H1 (cell line): ENCODE data around the gene STXBP6. TPM values are rescaled to one million over a fixed set of nuclear protein-coding genes. Genes with fewer than 3 reads are reported as not detected.

Experiments used
- CTCF ChIA-PET: fragments of 300-600 bp; sonication (Branson Sonifier 250); formaldehyde crosslinking; loops from one replicate; lab custom pipeline; 2021; ENCODE audit not compliant: partially characterized antibody; lab: Charles Lee
- POLR2A ChIA-PET: fragments of 300-600 bp; sonication (Branson Sonifier 250); formaldehyde crosslinking; loops from one replicate; lab custom pipeline; 2021; ENCODE audit warnings: inconsistent platforms; ENCODE audit not compliant: partially characterized antibody; lab: Charles Lee
- DNase-seq, 2 experiments: peaks; one replicate each; pipeline versions ENCODE4 v3.0.0 to v3.0.0-alpha.2; 2010 to 2022; ENCODE audit warnings: low spot score in 2 of 2, low read depth in 1 of 2, mixed read lengths in 1 of 2
- FAIRE-seq: peaks from 2 replicates; lab custom pipeline; 2011; peaks lifted over from hg19 to GRCh38; lab: Jason Lieb, UNC
- H2AFZ ChIP-seq: 2 replicates; pipeline ENCODE4 v1.8.1; 2012; ENCODE audit warnings: low read length, inconsistent platforms
- H2AK5ac ChIP-seq: 2 replicates; pipeline ENCODE4 v1.6.1; 2013; ENCODE audit warnings: low read depth, low read length
- H2BK120ac ChIP-seq: replicated peaks from 2 replicates; pipeline ENCODE3; 2013; ENCODE audit warnings: low read depth, low read length, inconsistent platforms
- H2BK12ac ChIP-seq: 2 replicates; pipeline ENCODE4 v1.6.1; 2013; ENCODE audit warnings: low read depth, low read length
- H2BK15ac ChIP-seq: 2 replicates; pipeline ENCODE4 v1.6.1; 2013; ENCODE audit warnings: low read length
- H2BK20ac ChIP-seq: 2 replicates; pipeline ENCODE4 v1.6.1; 2013; ENCODE audit warnings: low read length
- H2BK5ac ChIP-seq: 2 replicates; pipeline ENCODE4 v1.6.1; 2013; ENCODE audit warnings: low read depth, low read length
- H3K14ac ChIP-seq: 2 replicates; pipeline ENCODE4 v1.6.1; 2013; ENCODE audit warnings: inconsistent platforms; ENCODE audit not compliant: insufficient read length
- H3K18ac ChIP-seq: 2 replicates; pipeline ENCODE4 v1.6.1; 2013; ENCODE audit warnings: low read length; ENCODE audit errors: extremely low read depth
- H3K23ac ChIP-seq: 2 replicates; pipeline ENCODE4 v1.6.1; 2013; ENCODE audit warnings: inconsistent platforms; ENCODE audit not compliant: insufficient read length
- H3K23me2 ChIP-seq: 2 replicates; pipeline ENCODE4 v1.6.1; 2013; ENCODE audit warnings: low read depth, low read length
- H3K27ac ChIP-seq: 2 replicates; pipeline ENCODE4 v1.6.1; 2011; ENCODE audit warnings: low read depth, low read length, inconsistent platforms
- H3K27me3 ChIP-seq, 4 experiments: replicated peaks in 1 of 4; 1 replicate in 1 of 4; 2 replicates in 3 of 4; pipeline versions ENCODE4 v1.6.1 to v1.8.1; 2011 to 2013; ENCODE audit warnings: low read length in 3 of 4, mild to moderate bottlenecking in 3 of 4, inconsistent platforms in 2 of 4, mixed read lengths in 2 of 4, moderate library complexity in 1 of 4; ENCODE audit not compliant: control insufficient read depth in 3 of 4, insufficient read depth in 3 of 4; ENCODE audit errors: extremely low read depth in 1 of 4
- H3K36me3 ChIP-seq, 4 experiments: 2 replicates each; pipeline versions ENCODE4 v1.6.1 to v1.8.1; 2011 to 2013; ENCODE audit warnings: mild to moderate bottlenecking in 4 of 4, low read length in 3 of 4, moderate library complexity in 2 of 4, control low read depth in 1 of 4, inconsistent platforms in 1 of 4; ENCODE audit not compliant: insufficient read depth in 4 of 4, control insufficient read depth in 2 of 4
- H3K4ac ChIP-seq: replicated peaks from 2 replicates; pipeline ENCODE3; 2013; ENCODE audit warnings: low read length, low read depth, mixed read lengths, inconsistent platforms; ENCODE audit not compliant: insufficient read length
- H3K4me1 ChIP-seq, 4 experiments: replicated peaks in 1 of 4; 1 replicate in 1 of 4; 2 replicates in 3 of 4; pipeline versions ENCODE4 v1.6.1 to v1.8.1; 2011 to 2013; ENCODE audit warnings: low read length in 3 of 4, inconsistent platforms in 2 of 4, mixed read lengths in 1 of 4; ENCODE audit not compliant: insufficient read depth in 4 of 4, control insufficient read depth in 3 of 4
- H3K4me2 ChIP-seq, 2 experiments: 2 replicates each; pipeline versions ENCODE4 v1.6.1 to v1.8.1; 2011 to 2013; ENCODE audit warnings: low read depth in 2 of 2, low read length in 2 of 2, control low read depth in 1 of 2, inconsistent platforms in 1 of 2, mild to moderate bottlenecking in 1 of 2; ENCODE audit not compliant: insufficient read depth in 1 of 2
- H3K4me3 ChIP-seq, 4 experiments: fragments of 200-600, 300-600 bp in 1 of 4; sonication (generic), shearing (Covaris generic), sonication (Bioruptor Twin) in 1 of 4; 2 replicates each; pipeline versions ENCODE4 v1.5.1 to v1.8.1; 2011 to 2016; ENCODE audit warnings: low read length in 4 of 4, low read depth in 3 of 4, control low read depth in 2 of 4, inconsistent platforms in 2 of 4, mild to moderate bottlenecking in 2 of 4, mixed read lengths in 1 of 4, moderate library complexity in 1 of 4; ENCODE audit not compliant: insufficient read depth in 2 of 4; ENCODE audit errors: extremely low read depth in 1 of 4
- H3K56ac ChIP-seq: replicated peaks from 2 replicates; pipeline ENCODE3; 2013; ENCODE audit warnings: low read depth, mild to moderate bottlenecking, mixed read lengths, low read length, inconsistent platforms; ENCODE audit not compliant: insufficient read length
- H3K79me1 ChIP-seq: 2 replicates; pipeline ENCODE4 v1.6.1; 2013; ENCODE audit warnings: low read depth, low read length, control low read depth
- H3K79me2 ChIP-seq, 2 experiments: 2 replicates each; pipeline versions ENCODE4 v1.6.1 to v1.8.1; 2012 to 2013; ENCODE audit warnings: low read length in 2 of 2, mild to moderate bottlenecking in 2 of 2, inconsistent platforms in 1 of 2; ENCODE audit not compliant: insufficient read depth in 2 of 2, control insufficient read depth in 1 of 2
- H3K9ac ChIP-seq, 4 experiments: replicated peaks in 1 of 4; 1 replicate in 1 of 4; 2 replicates in 3 of 4; pipeline versions ENCODE4 v1.6.1 to v1.8.1; 2011 to 2013; ENCODE audit warnings: low read depth in 3 of 4, low read length in 3 of 4, control low read depth in 2 of 4, mild to moderate bottlenecking in 2 of 4, moderate library complexity in 2 of 4, inconsistent platforms in 1 of 4; ENCODE audit errors: extremely low read depth in 1 of 4
- H3K9me3 ChIP-seq, 2 experiments: 2 replicates each; pipeline versions ENCODE4 v1.6.1 to v1.8.1; 2012 to 2013; ENCODE audit warnings: mild to moderate bottlenecking in 2 of 2, moderate library complexity in 2 of 2, control low read depth in 1 of 2, inconsistent platforms in 1 of 2, low read depth in 1 of 2, low read length in 1 of 2, mixed read lengths in 1 of 2; ENCODE audit not compliant: insufficient read depth in 2 of 2
- H4K20me1 ChIP-seq, 2 experiments: replicated peaks in 1 of 2; 2 replicates each; pipeline versions ENCODE3 to v1.8.1; 2011 to 2013; ENCODE audit warnings: inconsistent platforms in 2 of 2, low read length in 2 of 2, mild to moderate bottlenecking in 1 of 2; ENCODE audit not compliant: insufficient read depth in 2 of 2, control insufficient read depth in 1 of 2
- H4K5ac ChIP-seq: 2 replicates; pipeline ENCODE4 v1.6.1; 2013; ENCODE audit warnings: low read length, low read depth, mixed read lengths, inconsistent platforms; ENCODE audit not compliant: insufficient read length
- H4K8ac ChIP-seq: 2 replicates; pipeline ENCODE4 v1.8.0; 2013; ENCODE audit warnings: mild to moderate bottlenecking, moderate library complexity, low read length, inconsistent platforms; ENCODE audit not compliant: insufficient read depth; ENCODE audit errors: extremely low read depth
- H4K91ac ChIP-seq: replicated peaks from 2 replicates; pipeline ENCODE3; 2013; ENCODE audit warnings: low read length, mixed read lengths, inconsistent platforms; ENCODE audit not compliant: insufficient read length
- BACH1 ChIP-seq: IDR thresholded peaks from 2 replicates; pipeline ENCODE4 v1.6.1; 2012; ENCODE audit warnings: low read length, improper control_type of control experiment
- EGR1 ChIP-seq: IDR thresholded peaks from 2 replicates; pipeline ENCODE4 v1.6.1; 2011; ENCODE audit warnings: low read depth, low read length, borderline replicate concordance
- EP300 ChIP-seq, 2 experiments: IDR thresholded peaks; 1 replicate in 1 of 2; 2 replicates in 1 of 2; pipeline ENCODE4 v1.6.1; 2011 to 2012; ENCODE audit warnings: low read depth in 2 of 2, low read length in 2 of 2, mild to moderate bottlenecking in 2 of 2, borderline replicate concordance in 1 of 2, inconsistent platforms in 1 of 2, moderate library complexity in 1 of 2
- GTF2F1 ChIP-seq: IDR thresholded peaks from 2 replicates; pipeline ENCODE4 v1.6.1; 2012; ENCODE audit warnings: low read depth, low read length, improper control_type of control experiment, borderline replicate concordance
- JUND ChIP-seq: IDR thresholded peaks from 2 replicates; pipeline ENCODE4 v1.6.1; 2011; ENCODE audit warnings: mild to moderate bottlenecking, improper control_type of control experiment, low read length
- RBBP5 ChIP-seq: IDR thresholded peaks from 2 replicates; pipeline ENCODE4 v1.7.1; 2012; ENCODE audit warnings: low read depth, mild to moderate bottlenecking, inconsistent platforms, low read length, moderate library complexity, borderline replicate concordance
- RFX5 ChIP-seq: IDR thresholded peaks from 2 replicates; pipeline ENCODE4 v1.6.1; 2011; ENCODE audit warnings: low read depth, low read length, improper control_type of control experiment, borderline replicate concordance
- SIX5 ChIP-seq: IDR thresholded peaks from 2 replicates; pipeline ENCODE4 v1.6.1; 2011; ENCODE audit warnings: mild to moderate bottlenecking, low read depth, low read length
- SP2 ChIP-seq: IDR thresholded peaks from 2 replicates; pipeline ENCODE4 v1.6.1; 2012; ENCODE audit warnings: mild to moderate bottlenecking, low read length, inconsistent platforms
- SRF ChIP-seq: IDR thresholded peaks from 2 replicates; pipeline ENCODE4 v1.6.1; 2011; ENCODE audit warnings: mild to moderate bottlenecking, low read depth, low read length, moderate library complexity
- SUZ12 ChIP-seq: fragments of 200-600 bp; sonication (generic); IDR thresholded peaks from 2 replicates; pipeline ENCODE4 v1.6.1; 2012; ENCODE audit warnings: mild to moderate bottlenecking, inconsistent platforms, low read length, moderate library complexity, mixed read lengths
- TBP ChIP-seq: IDR thresholded peaks from 2 replicates; pipeline ENCODE4 v1.6.1; 2011; ENCODE audit warnings: low read depth, low read length, improper control_type of control experiment
- WGBS, 2 experiments: shearing (Covaris generic) in 1 of 2; methylation state at CpG; one replicate each; pipeline versions ENCODE4 v1.1.6 to v1.1.7; 2013 to 2015; ENCODE audit warnings: low lambda C conversion rate in 2 of 2, mixed read lengths in 2 of 2, inconsistent platforms in 1 of 2, low coverage in 1 of 2, missing lambda C conversion rate in 1 of 2; ENCODE audit not compliant: insufficient replicate concordance in 2 of 2, insufficient coverage in 1 of 2, insufficient read length in 1 of 2; ENCODE audit errors: extremely low coverage in 1 of 2, missing lambda C conversion rate in 1 of 2; 5-methylcytosine and 5-hydroxymethylcytosine counted together
- polyA plus RNA-seq, 7 experiments: library from polyadenylated mRNA; depleted of rRNA in 3 of 7; stranded (reverse) in 5 of 7; unstranded in 2 of 7; fragments of >200 nt in 5 of 7; fragments of 200-250 nt in 2 of 7; gene quantifications; 1 replicate in 5 of 7; 2 replicates in 1 of 7; 4 replicates in 1 of 7; pipeline versions ENCODE4 v1.2.1 to v1.2.3, GENCODE V29; 2011 to 2013; ENCODE audit warnings: missing spikeins in 2 of 7, mixed read lengths in 2 of 7
- total RNA-seq: library from RNA; stranded (reverse); fragmentation: NEBNext Ultra II Directional; extraction: Animal tissue kit (Norgen Biotek cat#: 25700); gene quantifications from 2 replicates; pipeline ENCODE4 v1.2.1, GENCODE V29; 2021
- TF ChIP-seq, protein P1 (sequence below): IDR thresholded peaks from 2 replicates; pipeline ENCODE4 v1.6.1; 2012; ENCODE audit warnings: low read length, inconsistent platforms

STXBP6 gene
- total and polyA plus RNA-seq, 2 of the 8 experiments (the other 6 are each of a cell fraction or from before 2014, with no cell fraction given): 9.4 to 18.1 TPM

- no peaks in the 10 kb centered on the region for H3K36me3 ChIP-seq
- H3K56ac ChIP-seq: no peak overlapping the region
- no peak overlapping the region for H3K18ac ChIP-seq
- H4K8ac ChIP-seq: no peak overlapping the region
- no peak overlapping the region for H3K27ac ChIP-seq
- H3K4me1 ChIP-seq: 0 out of 7 replicates have a peak, but pooled peaks cover 0 to under 1% (median 0%) of the 10 kb centered on the region in 4 experiments
- no peaks in the 10 kb centered on the region for H3K23me2 ChIP-seq
- no peaks in the 10 kb centered on the region; a peak in 1 of 4 replicates for H3K79me2 ChIP-seq
- peaks cover 0 to 2% of the 10 kb centered on the region in 2 experiments; a peak in 1 of 4 replicates for H3K9me3 ChIP-seq
- no peak overlapping the region for H2BK20ac ChIP-seq
- POLR2A ChIA-PET: no interaction called here
- H3K23ac ChIP-seq: no peak overlapping the region
- FAIRE-seq (no peak), DNase-seq (no peak)
- CTCF ChIA-PET: interaction anchor here (1.2 to 1.3 kb wide), 2 partner anchors 12 to 115 kb away, joined by 3 to 4 read pairs; no protein-coding TSS in a partner anchor
- H2BK12ac ChIP-seq: no peak overlapping the region
- no peak overlapping the region for H2BK120ac ChIP-seq
- H4K5ac ChIP-seq: no peak overlapping the region
- H4K91ac ChIP-seq: no peak overlapping the region
- no peaks in the 10 kb centered on the region for H4K20me1 ChIP-seq
- no peak overlapping the region for H2AK5ac ChIP-seq
- no peak overlapping the region for H3K9ac ChIP-seq
- H2BK5ac ChIP-seq: no peak overlapping the region
- no peak overlapping the region for H3K4me2 ChIP-seq
- no peaks in the 10 kb centered on the region for H3K27me3 ChIP-seq
- no peaks in the 10 kb centered on the region for H3K79me1 ChIP-seq
- H3K4ac ChIP-seq: no peak overlapping the region
- H3K14ac ChIP-seq: no peak overlapping the region
- H2BK15ac ChIP-seq: no peak overlapping the region
- H2AFZ ChIP-seq: no peak overlapping the region
- H3K4me3 ChIP-seq: no peak overlapping the region
- 91% methylated on average over 1 of the region's 1 CpG; no CpG with 5 or more reads in 1 of the 2 experiments for WGBS, 2 experiments
- no peak for TF ChIP-seq SUZ12
- TF ChIP-seq EGR1: no peak
- TF ChIP-seq GTF2F1: no peak
- no peak for TF ChIP-seq SP2
- TF ChIP-seq TBP: no peak
- no peak for TF ChIP-seq BACH1
- no peak for TF ChIP-seq RBBP5
- TF ChIP-seq SRF: no peak
- no peak for TF ChIP-seq EP300 (IDR thresholded peaks at IDR 0.05; ENCODE audit: borderline replicate concordance in 1 of 2, low read depth in 2 of 2, low read length in 2 of 2)
- TF ChIP-seq, protein P1, sequence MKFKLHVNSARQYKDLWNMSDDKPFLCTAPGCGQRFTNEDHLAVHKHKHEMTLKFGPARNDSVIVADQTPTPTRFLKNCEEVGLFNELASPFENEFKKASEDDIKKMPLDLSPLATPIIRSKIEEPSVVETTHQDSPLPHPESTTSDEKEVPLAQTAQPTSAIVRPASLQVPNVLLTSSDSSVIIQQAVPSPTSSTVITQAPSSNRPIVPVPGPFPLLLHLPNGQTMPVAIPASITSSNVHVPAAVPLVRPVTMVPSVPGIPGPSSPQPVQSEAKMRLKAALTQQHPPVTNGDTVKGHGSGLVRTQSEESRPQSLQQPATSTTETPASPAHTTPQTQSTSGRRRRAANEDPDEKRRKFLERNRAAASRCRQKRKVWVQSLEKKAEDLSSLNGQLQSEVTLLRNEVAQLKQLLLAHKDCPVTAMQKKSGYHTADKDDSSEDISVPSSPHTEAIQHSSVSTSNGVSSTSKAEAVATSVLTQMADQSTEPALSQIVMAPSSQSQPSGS: no peak
- no peak for TF ChIP-seq JUND
- TF ChIP-seq SIX5: no peak
- TF ChIP-seq RFX5: no peak
These were observed 46.4 kb downstream of the STXBP6 start for GRCh38 chr14:25003537-25003936.
